Measurements from ENCODE around the gene SCAF11.

Gene SCAF11

GRCh38 chr12:45966486-45966885 is 23.9 kb downstream of the SCAF11 start:
- no peak overlapping the region for H3K9ac ChIP-seq
- peaks cover 6% of the 10 kb centered on the region; the same call in 1 of the 2 replicates for H3K36me3 ChIP-seq (ENCODE audit: insufficient read depth)
- H2AFZ ChIP-seq (ENCODE audit: low read depth) = no peak overlapping the region
- H3K27me3 ChIP-seq (ENCODE audit: insufficient read depth, low read depth) = no peaks in the 10 kb centered on the region
- no peak overlapping the region for H3K4me3 ChIP-seq (IDR thresholded peaks at IDR 0.05; ENCODE audit: insufficient read depth, low read depth, low read length)
- no peaks in the 10 kb centered on the region; the same call in none of the 2 replicates for H4K20me1 ChIP-seq (ENCODE audit: insufficient read depth)
- peaks cover 6% of the 10 kb centered on the region for H3K4me1 ChIP-seq (ENCODE audit: low read depth, poor library complexity, severe bottlenecking)
- no peak overlapping the region for H3K4me2 ChIP-seq
- no peak for TF ChIP-seq CTCF (conservative IDR thresholded peaks at IDR 0.05; ENCODE audit: low read depth, low read length)
- H3K27ac ChIP-seq = no peak overlapping the region
- peaks cover 62% of the 10 kb centered on the region for H3K79me2 ChIP-seq (ENCODE audit: insufficient read depth, low read depth)

GRCh38 chr12:45962553-45963325 is 27.6 kb downstream of the SCAF11 start:
- Histone ChIP-seq H3K79me2 (ENCODE audit: insufficient read depth, low read depth) (peaks cover 24% of the 10 kb centered on the region; the same call in 1 of the 2 replicates), H2AFZ (ENCODE audit: low read depth) (no peak overlapping the region), H3K4me2 (no peak overlapping the region), H3K27ac (no peak overlapping the region), H3K27me3 (ENCODE audit: insufficient read depth, low read depth) (no peaks in the 10 kb centered on the region), H3K4me1 (ENCODE audit: low read depth, poor library complexity, severe bottlenecking) (peaks cover under 1% of the 10 kb centered on the region), H4K20me1 (ENCODE audit: insufficient read depth) (no peaks in the 10 kb centered on the region; the same call in 1 of the 2 replicates), H3K9ac (no peak overlapping the region), H3K4me3 (IDR thresholded peaks at IDR 0.05; ENCODE audit: insufficient read depth, low read depth, low read length) (no peak overlapping the region), H3K36me3 (ENCODE audit: insufficient read depth) (0 out of 2 replicates have a peak, but pooled peaks cover 6% of the 10 kb centered on the region)
- no peak for TF ChIP-seq CTCF (conservative IDR thresholded peaks at IDR 0.05; ENCODE audit: low read depth, low read length)

GRCh38 chr12:45959728-45960127 is 30.6 kb downstream of the SCAF11 start:
- TF ChIP-seq CTCF (conservative IDR thresholded peaks at IDR 0.05; ENCODE audit: low read depth, low read length) = no peak
- H2AFZ ChIP-seq (ENCODE audit: low read depth) = no peak overlapping the region
- H3K79me2 ChIP-seq (ENCODE audit: insufficient read depth, low read depth) = 0 out of 2 replicates have a peak, but pooled peaks cover 2% of the 10 kb centered on the region
- H4K20me1 ChIP-seq (ENCODE audit: insufficient read depth) = no peaks in the 10 kb centered on the region
- H3K36me3 ChIP-seq (ENCODE audit: insufficient read depth) = 0 out of 2 replicates have a peak, but pooled peaks cover 6% of the 10 kb centered on the region
- no peak overlapping the region for H3K4me3 ChIP-seq (IDR thresholded peaks at IDR 0.05; ENCODE audit: insufficient read depth, low read depth, low read length)
- H3K9ac ChIP-seq = no peak overlapping the region
- H3K4me1 ChIP-seq (ENCODE audit: low read depth, poor library complexity, severe bottlenecking) = no peaks in the 10 kb centered on the region
- no peak overlapping the region for H3K4me2 ChIP-seq
- no peak overlapping the region for H3K27ac ChIP-seq
- H3K27me3 ChIP-seq (ENCODE audit: insufficient read depth, low read depth) = no peaks in the 10 kb centered on the region

GRCh38 chr12:45959025-45959424 is 31.3 kb downstream of the SCAF11 start:
- no peak overlapping the region for H3K9ac ChIP-seq
- no peak overlapping the region for H3K4me2 ChIP-seq
- no peaks in the 10 kb centered on the region for H4K20me1 ChIP-seq (ENCODE audit: insufficient read depth)
- H3K27me3 ChIP-seq (ENCODE audit: insufficient read depth, low read depth) = no peaks in the 10 kb centered on the region
- TF ChIP-seq CTCF (conservative IDR thresholded peaks at IDR 0.05; ENCODE audit: low read depth, low read length) = no peak
- H3K79me2 ChIP-seq (ENCODE audit: insufficient read depth, low read depth) = no peaks in the 10 kb centered on the region
- H2AFZ ChIP-seq (ENCODE audit: low read depth) = no peak overlapping the region
- H3K4me3 ChIP-seq (IDR thresholded peaks at IDR 0.05; ENCODE audit: insufficient read depth, low read depth, low read length) = no peak overlapping the region
- H3K36me3 ChIP-seq (ENCODE audit: insufficient read depth) = 0 out of 2 replicates have a peak, but pooled peaks cover 6% of the 10 kb centered on the region
- no peaks in the 10 kb centered on the region for H3K4me1 ChIP-seq (ENCODE audit: low read depth, poor library complexity, severe bottlenecking)
- H3K27ac ChIP-seq = no peak overlapping the region
